Measurements from ENCODE around the gene CAPN3. TPM values are rescaled to one million over a fixed set of nuclear protein-coding genes. Genes with fewer than 3 reads are reported as not detected.

CAPN3 gene
- total and polyA plus RNA-seq, 5 donors = 6.8 to 11.4 (median 7.6) TPM

DNA sequence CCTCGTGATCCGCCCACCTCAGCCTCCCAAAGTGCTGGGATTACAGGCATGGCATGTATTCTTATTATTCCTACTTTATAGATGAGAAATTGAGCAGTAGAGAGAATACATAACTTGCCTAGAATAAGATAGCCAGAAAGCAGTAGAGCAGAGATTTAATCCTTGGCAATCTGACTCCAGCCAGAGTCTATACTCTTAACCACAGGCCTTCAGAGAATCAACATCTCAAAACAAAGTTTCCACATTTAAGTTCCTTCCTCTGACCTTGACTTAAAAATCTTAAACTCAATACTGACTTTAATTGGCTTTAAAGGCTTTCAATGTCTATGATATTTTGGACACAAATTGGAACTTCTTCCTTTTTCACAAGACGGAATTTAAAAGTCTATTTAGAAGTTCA lies 94.5 kb downstream of the CAPN3 start:
- Histone ChIP-seq H3K27me3 (ENCODE audit: control insufficient read depth, insufficient read depth) (no peaks in the 10 kb centered on the region), H3K4me3 (ENCODE audit: low read length) (no peak overlapping the region)

GRCh38 chr15:42456531-42456930 lies 97.2 kb downstream of the CAPN3 start:
- ATAC-seq (no peak), DNase-seq (no peak)
- no peaks in the 10 kb centered on the region for H3K9me3 ChIP-seq (ENCODE audit: control insufficient read depth, low read length)
- peak overlapping the region; percentile 81 for H3K4me3 ChIP-seq (ENCODE audit: low read length)
- intact Hi-C loops (cut with DNase I) = loop anchor here in 1 of 4 donors (10.0 kb wide), 1 partner anchor 52 kb away; no protein-coding TSS in a partner anchor
- peak overlapping the region; percentile 52 for H3K27ac ChIP-seq (ENCODE audit: low read length)
- H3K27me3 ChIP-seq (ENCODE audit: control insufficient read depth, insufficient read depth) = no peaks in the 10 kb centered on the region
- peaks cover 3% of the 10 kb centered on the region for H3K4me1 ChIP-seq (ENCODE audit: control insufficient read depth, insufficient read depth, low read length)

More for the DNA sequence above, 94.5 kb downstream of the CAPN3 start:
- intact Hi-C loops (cut with DNase I) = loop anchor here in 1 of 4 donors (10.0 kb wide), 1 partner anchor 49 kb away; no protein-coding TSS in a partner anchor
- H3K9me3 ChIP-seq (ENCODE audit: control insufficient read depth, low read length) = no peaks in the 10 kb centered on the region
- no peak for ATAC-seq
- DNase-seq = no peak
- no peak overlapping the region for H3K27ac ChIP-seq (ENCODE audit: low read length)
- H3K4me1 ChIP-seq (ENCODE audit: control insufficient read depth, insufficient read depth, low read length) = peaks cover 3% of the 10 kb centered on the region
- 94% methylated on average over 3 of the region's 3 CpGs for WGBS

GRCh38 chr15:42456971-42457370 lies 97.7 kb downstream of the CAPN3 start:
- H3K4me1 ChIP-seq (ENCODE audit: control insufficient read depth, insufficient read depth, low read length) = peaks cover 3% of the 10 kb centered on the region

GRCh38 chr15:42457445-42458442 lies 98.4 kb downstream of the CAPN3 start:
- Histone ChIP-seq H3K4me3 (ENCODE audit: low read length) (peak overlapping the region; percentile 81), H3K9me3 (ENCODE audit: control insufficient read depth, low read length) (no peaks in the 10 kb centered on the region), H3K27me3 (ENCODE audit: control insufficient read depth, insufficient read depth) (no peaks in the 10 kb centered on the region), H3K4me1 (ENCODE audit: control insufficient read depth, insufficient read depth, low read length) (peaks cover 3% of the 10 kb centered on the region), H3K27ac (ENCODE audit: low read length) (peak overlapping the region; percentile 93)
- 28% methylated on average over 8 of the region's 8 CpGs for WGBS
- ATAC-seq (peak; percentile 95), DNase-seq (peak; percentile 80 to 86 (median 81))
- intact Hi-C loops (cut with DNase I) = loop anchor here in 1 of 4 donors (10.0 kb wide), 1 partner anchor 53 kb away; no protein-coding TSS in a partner anchor

More at GRCh38 chr15:42456971-42457370, 97.7 kb downstream of the CAPN3 start:
- intact Hi-C loops (cut with DNase I) = loop anchor here in 1 of 4 donors (10.0 kb wide), 1 partner anchor 52 kb away; no protein-coding TSS in a partner anchor
- H3K4me3 ChIP-seq (ENCODE audit: low read length) = peak overlapping the region; percentile 81
- DNase-seq = no peak
- ATAC-seq = peak; percentile 24 to 52
- H3K9me3 ChIP-seq (ENCODE audit: control insufficient read depth, low read length) = no peaks in the 10 kb centered on the region
- peak overlapping the region; percentile 99 for H3K27ac ChIP-seq (ENCODE audit: low read length)
- 11% methylated on average over 3 of the region's 3 CpGs for WGBS
- no peaks in the 10 kb centered on the region for H3K27me3 ChIP-seq (ENCODE audit: control insufficient read depth, insufficient read depth)

- intact Hi-C loops (cut with DNase I) = no loop called here
- Histone ChIP-seq H3K4me1 (ENCODE audit: control insufficient read depth, insufficient read depth, low read length) (no peaks in the 10 kb centered on the region), H3K9me3 (ENCODE audit: control insufficient read depth, low read length) (no peaks in the 10 kb centered on the region), H3K4me3 (ENCODE audit: low read length) (no peak overlapping the region), H3K27me3 (ENCODE audit: control insufficient read depth, insufficient read depth) (no peaks in the 10 kb centered on the region), H3K27ac (ENCODE audit: low read length) (no peak overlapping the region)
- ATAC-seq = no peak
- WGBS = 43% methylated on average over 3 of the region's 3 CpGs
- DNase-seq = no peak
Observed at GRCh38 chr15:42461261-42461660, 102.0 kb downstream of the CAPN3 start.

Other genes starting within 250 kb of the CAPN3 start
- 1 to 10 TPM in 2 of 4 donors, under 1 TPM in 1, not detected in 1; 0.54 to 3.0 (median 1.2) TPM for gene PLA2G4F, start 202.9 kb upstream of the CAPN3 start, total RNA-seq
- 1.1 TPM for gene PLA2G4F, start 202.9 kb upstream of the CAPN3 start, polyA plus RNA-seq
- 10 to 100 TPM; 45.1 to 53.3 (median 48.3) TPM for gene VPS39, start 151.2 kb upstream of the CAPN3 start, total RNA-seq
- gene VPS39, start 151.2 kb upstream of the CAPN3 start, polyA plus RNA-seq = 35.5 TPM
- gene GANC, start 86.3 kb upstream of the CAPN3 start, total RNA-seq = 10 to 100 TPM; 19.1 to 24.3 (median 21.3) TPM
- gene GANC, start 86.3 kb upstream of the CAPN3 start, polyA plus RNA-seq = 7.4 TPM
- 10 to 100 TPM; 20.5 to 33.6 (median 23.2) TPM for gene TMEM87A, start 86.1 kb upstream of the CAPN3 start, total RNA-seq
- 13.6 TPM for gene TMEM87A, start 86.1 kb upstream of the CAPN3 start, polyA plus RNA-seq
- gene ZNF106, start 131.6 kb downstream of the CAPN3 start, total RNA-seq = 100 to 1,000 TPM; 408 to 507 (median 423) TPM
- 94.6 TPM for gene ZNF106, start 131.6 kb downstream of the CAPN3 start, polyA plus RNA-seq
- gene SNAP23, start 136.1 kb downstream of the CAPN3 start, total RNA-seq = 10 to 100 TPM; 33.7 to 42.7 (median 39.0) TPM
- 28.4 TPM for gene SNAP23, start 136.1 kb downstream of the CAPN3 start, polyA plus RNA-seq
- gene LRRC57, start 189.3 kb downstream of the CAPN3 start, total RNA-seq = 10 to 100 TPM; 11.1 to 17.2 (median 14.4) TPM
- gene LRRC57, start 189.3 kb downstream of the CAPN3 start, polyA plus RNA-seq = 7.3 TPM
- 10 to 100 TPM; 10.0 to 15.2 (median 12.1) TPM for gene HAUS2, start 189.3 kb downstream of the CAPN3 start, total RNA-seq
- 12.4 TPM for gene HAUS2, start 189.3 kb downstream of the CAPN3 start, polyA plus RNA-seq
- 10 to 100 TPM in 3 of 4 donors, 1 to 10 TPM in 1; 9.9 to 12.0 (median 11.5) TPM for gene STARD9, start 216.1 kb downstream of the CAPN3 start, total RNA-seq
- 8.6 TPM for gene STARD9, start 216.1 kb downstream of the CAPN3 start, polyA plus RNA-seq